ENCODE results near the gene FGF7.

DNA sequence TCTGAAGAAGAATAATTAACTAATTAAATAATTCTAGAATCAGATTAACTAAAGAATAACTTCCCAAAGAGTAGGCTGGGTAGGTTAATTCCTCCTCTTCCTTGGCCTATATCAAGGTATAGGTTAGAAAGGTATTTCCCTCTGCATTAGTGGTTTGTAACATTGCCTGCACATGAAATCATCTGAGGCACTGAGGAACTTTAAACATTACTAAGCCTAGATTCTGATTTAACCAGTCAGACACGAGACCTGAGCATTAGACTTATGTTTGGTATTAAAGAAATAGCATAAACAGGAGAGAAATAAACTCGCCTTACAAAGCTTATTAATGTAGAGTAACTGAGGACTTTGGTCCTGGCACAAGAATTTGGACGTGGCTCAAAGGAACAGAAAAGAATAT, 84.2 kb downstream of the FGF7 start:
- TF ChIP-seq SUZ12 (IDR thresholded peaks at IDR 0.05; ENCODE audit: unreplicated experiment) (no peak), CREM (IDR thresholded peaks at IDR 0.05; ENCODE audit: low read depth) (no peak), POLR2A (IDR thresholded peaks at IDR 0.05; ENCODE audit: low read depth, low read length) (no peak)
- TF ChIP-seq, protein P1, sequence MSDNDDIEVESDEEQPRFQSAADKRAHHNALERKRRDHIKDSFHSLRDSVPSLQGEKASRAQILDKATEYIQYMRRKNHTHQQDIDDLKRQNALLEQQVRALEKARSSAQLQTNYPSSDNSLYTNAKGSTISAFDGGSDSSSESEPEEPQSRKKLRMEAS (IDR thresholded peaks at IDR 0.05; ENCODE audit: low read depth, low read length): no peak
